ENCODE results near the gene CDIPT. TPM values are rescaled to one million over a fixed set of nuclear protein-coding genes. Genes with fewer than 3 reads are reported as not detected.

CDIPT gene
- total and polyA plus RNA-seq, 2 of the 13 experiments (the other 11 are each of a cell fraction or from before 2014, with no cell fraction given), result 54.9 to 97.5 TPM

GRCh38 chr16:29900102-29900887 is 37.3 kb upstream of the CDIPT start, which contains the start of gene ASPHD1 (continued):
- TF ChIP-seq ZNF501 (CRISPR knock-in tag; IDR thresholded peaks at IDR 0.05) (no peak; the same call in none of the 2 replicates), RXRA (CRISPR knock-in tag; IDR thresholded peaks at IDR 0.05) (peak; percentile 63; the same call in 1 of the 2 replicates), NFE2L2 (IDR thresholded peaks at IDR 0.05; ENCODE audit: low read length) (no peak), ZNF281 (CRISPR knock-in tag; IDR thresholded peaks at IDR 0.05; ENCODE audit: borderline replicate concordance) (peak; percentile 16; the same call in 1 of the 2 replicates), ZNF709 (CRISPR knock-in tag; IDR thresholded peaks at IDR 0.05) (no peak), BATF2 (CRISPR knock-in tag; IDR thresholded peaks at IDR 0.05) (0 out of 2 replicates have a peak, but pooled peaks have one; percentile 85), ZNF3 (CRISPR knock-in tag; IDR thresholded peaks at IDR 0.05) (no peak), RARG (CRISPR knock-in tag; IDR thresholded peaks at IDR 0.05; ENCODE audit: low read depth) (peak; percentile 62; the same call in 1 of the 2 replicates), HMGXB4 (CRISPR knock-in tag; IDR thresholded peaks at IDR 0.05; ENCODE audit: borderline replicate concordance in 1 of 2, low read depth in 1 of 2) (peak in 1 of 2 experiments; percentile 55; a peak in 2 of 4 replicates), ZNF446 (CRISPR knock-in tag; IDR thresholded peaks at IDR 0.05) (peak; percentile 95), EZH2 (conservative IDR thresholded peaks at IDR 0.05; ENCODE audit: low read depth, low read length) (no peak), MEIS2 (CRISPR knock-in tag; IDR thresholded peaks at IDR 0.05) (no peak; the same call in none of the 2 replicates), FOSL2 (CRISPR knock-in tag; IDR thresholded peaks at IDR 0.05) (peak; percentile 75), ZNF276 (CRISPR knock-in tag; IDR thresholded peaks at IDR 0.05; ENCODE audit: low read depth) (no peak; the same call in 1 of the 2 replicates), ZNF24 (IDR thresholded peaks at IDR 0.05) (no peak), LRRFIP1 (CRISPR knock-in tag; conservative IDR thresholded peaks at IDR 0.05) (no peak), GATA4 (IDR thresholded peaks at IDR 0.05; ENCODE audit: borderline replicate concordance, low read depth) (no peak), JUND (CRISPR knock-in tag; IDR thresholded peaks at IDR 0.05) (no peak), ZNF850 (CRISPR knock-in tag; conservative IDR thresholded peaks at IDR 0.05) (no peak)
